GM19395 (cell line): ENCODE measurements around the gene KCNG2.

Experiments
- ATAC-seq: cut with Tn5 transposase; IDR thresholded peaks from one replicate; pipeline ENCODE4 v1.9.1; 2021; ENCODE audit warnings: mild to moderate bottlenecking, moderate library complexity; ENCODE audit not compliant: unreplicated experiment

KCNG2 gene

GRCh38 chr18:79937103-79937860 lies 139.5 kb downstream of the KCNG2 start:
- ATAC-seq, result no peak

GRCh38 chr18:79938196-79938595 lies 140.5 kb downstream of the KCNG2 start:
- no peak for ATAC-seq

GRCh38 chr18:79939096-79939495 lies 141.4 kb downstream of the KCNG2 start:
- ATAC-seq, result no peak

GRCh38 chr18:79940126-79940813 lies 142.5 kb downstream of the KCNG2 start:
- no peak for ATAC-seq

- ATAC-seq, result no peak
Measured at GRCh38 chr18:79940814-79941472, 143.2 kb downstream of the KCNG2 start.

- no peak for ATAC-seq
Measured at GRCh38 chr18:79941473-79942119, 143.9 kb downstream of the KCNG2 start.

- ATAC-seq, result no peak
Measured at GRCh38 chr18:79942211-79942610, 144.5 kb downstream of the KCNG2 start.

GRCh38 chr18:79942786-79943607 lies 145.3 kb downstream of the KCNG2 start:
- no peak for ATAC-seq

- no peak for ATAC-seq
Measured at GRCh38 chr18:79943608-79944125, 145.9 kb downstream of the KCNG2 start.

GRCh38 chr18:79944126-79944731 lies 146.5 kb downstream of the KCNG2 start:
- no peak for ATAC-seq

- no peak for ATAC-seq
Measured at GRCh38 chr18:79944746-79945117, 147.0 kb downstream of the KCNG2 start.

GRCh38 chr18:79945118-79946042 lies 147.6 kb downstream of the KCNG2 start:
- ATAC-seq, result no peak

- no peak for ATAC-seq
Measured at GRCh38 chr18:79947054-79947755, 149.5 kb downstream of the KCNG2 start.

GRCh38 chr18:79947881-79948610 lies 150.3 kb downstream of the KCNG2 start:
- no peak for ATAC-seq

GRCh38 chr18:79948719-79949411 lies 151.1 kb downstream of the KCNG2 start:
- no peak for ATAC-seq
